NCI-H1930 (cell line): Measurements from ENCODE around the gene ARHGAP42.
A peak's percentile ranks its signal among the peaks of the same experiment; 100 is the strongest.

Source experiments
- DNase-seq, 2 experiments: peaks; one replicate each; lab custom pipeline; 2025; lab: John Stamatoyannopoulos, UW

ARHGAP42 gene

DNA sequence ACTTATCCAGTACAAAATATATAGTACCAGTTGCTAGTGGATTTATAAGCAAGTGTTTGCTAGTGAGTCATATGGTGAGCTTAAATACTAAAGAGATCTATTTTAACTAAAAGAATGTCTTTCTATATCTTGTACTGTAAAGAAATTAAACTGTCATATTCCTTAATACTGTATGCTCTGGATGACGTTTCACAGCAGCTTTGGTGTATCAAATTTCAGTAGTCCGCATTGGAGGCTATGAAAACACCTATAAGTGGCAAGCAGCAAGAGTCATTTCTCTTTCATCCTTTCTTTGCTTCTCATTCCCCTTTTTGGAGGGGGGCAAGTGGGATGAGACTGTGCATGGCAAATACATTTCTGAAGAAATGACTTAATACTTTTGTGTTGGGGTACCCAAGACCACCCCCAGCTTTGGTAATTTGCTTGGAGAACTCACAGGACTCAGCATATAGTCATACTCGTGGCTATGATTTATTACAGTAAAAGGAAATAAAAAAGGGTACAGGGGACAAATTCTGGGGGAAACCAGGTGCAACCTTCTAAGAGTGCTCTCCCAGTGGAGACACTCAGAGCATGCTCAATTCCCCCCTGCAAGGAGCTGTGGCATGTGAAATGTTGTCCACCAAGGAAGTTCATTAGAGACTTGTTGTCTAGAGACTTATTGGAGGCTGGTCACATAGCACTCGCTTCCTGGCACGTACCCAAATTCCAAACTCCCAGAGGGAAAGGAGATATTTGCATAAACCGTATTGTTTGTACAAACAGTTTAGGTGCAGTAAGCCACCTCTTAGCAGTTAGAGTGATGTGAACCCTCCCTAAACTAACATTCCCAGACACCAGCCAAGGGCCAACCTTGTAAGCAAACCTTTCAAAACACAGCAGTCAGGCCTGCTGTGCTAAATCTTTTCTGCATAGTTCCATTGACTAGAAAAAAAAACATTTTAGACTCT, 231.7 kb downstream of the ARHGAP42 start:
- no peak for DNase-seq

- DNase-seq = no peak
Observed at GRCh38 chr11:100920593-100920992, 233.5 kb downstream of the ARHGAP42 start.

GRCh38 chr11:100922121-100922520, 235.0 kb downstream of the ARHGAP42 start:
- DNase-seq = no peak

DNA sequence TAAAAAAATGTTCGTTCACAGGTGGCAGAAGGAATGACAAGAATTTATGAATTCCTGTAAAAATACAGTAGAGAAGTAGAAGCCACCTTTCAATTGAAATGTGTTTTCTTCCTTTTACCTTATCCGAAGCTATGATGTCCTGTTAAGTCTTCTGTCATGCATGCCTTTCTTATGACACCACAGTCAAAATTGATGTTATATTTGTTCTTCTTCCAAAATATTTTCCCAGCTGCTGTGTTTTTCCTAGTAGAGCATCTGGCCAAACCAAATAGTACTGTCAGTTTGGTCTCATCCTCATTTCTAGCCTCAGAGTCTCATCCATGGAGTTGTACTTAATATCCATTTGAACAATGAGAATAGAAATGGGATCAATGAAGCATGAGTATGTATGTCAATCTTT, 236.5 kb downstream of the ARHGAP42 start:
- DNase-seq = no peak

DNA sequence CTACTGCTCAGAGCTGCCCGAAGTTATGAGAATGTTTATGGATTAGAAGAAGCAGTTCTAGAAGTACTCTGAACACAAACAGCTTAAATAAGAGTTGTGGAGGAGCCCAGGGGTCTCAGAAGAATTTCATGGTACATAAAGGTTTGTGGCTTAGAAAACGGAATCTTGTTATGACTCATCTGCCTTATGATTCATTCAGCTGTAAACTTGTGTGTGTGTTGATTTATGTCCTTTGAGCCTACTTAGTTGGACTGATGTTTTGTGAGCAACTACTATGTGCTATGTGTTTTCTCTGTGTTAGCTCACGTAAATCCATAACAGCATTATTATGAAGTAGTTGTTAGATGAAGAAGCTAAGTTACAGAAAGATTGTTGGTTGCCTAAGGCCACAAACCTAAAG, 238.8 kb downstream of the ARHGAP42 start:
- no peak for DNase-seq

GRCh38 chr11:100927579-100927978, 240.5 kb downstream of the ARHGAP42 start:
- no peak for DNase-seq

GRCh38 chr11:100928426-100928825, 241.3 kb downstream of the ARHGAP42 start:
- DNase-seq = no peak

DNA sequence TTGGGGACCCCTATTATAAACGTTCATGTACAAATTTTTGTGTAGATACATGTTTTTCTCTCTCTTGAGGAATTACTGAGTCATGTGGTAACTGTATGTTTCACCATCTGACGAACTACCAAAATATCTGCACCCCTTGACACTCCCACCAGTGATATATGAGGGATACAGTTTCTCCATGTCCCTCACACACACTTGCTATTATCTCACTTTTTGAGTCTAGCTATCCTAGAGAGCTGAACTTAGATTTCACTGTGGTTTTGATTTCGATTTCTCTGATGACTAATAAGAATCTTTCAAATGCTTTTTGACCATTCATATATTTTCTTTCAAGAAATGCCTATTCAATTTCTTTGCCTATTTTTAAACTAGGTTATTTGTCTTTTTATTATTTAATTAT, 242.3 kb downstream of the ARHGAP42 start:
- DNase-seq = no peak

GRCh38 chr11:100930185-100930778, 243.2 kb downstream of the ARHGAP42 start:
- peak; percentile 11 to 17 for DNase-seq

DNA sequence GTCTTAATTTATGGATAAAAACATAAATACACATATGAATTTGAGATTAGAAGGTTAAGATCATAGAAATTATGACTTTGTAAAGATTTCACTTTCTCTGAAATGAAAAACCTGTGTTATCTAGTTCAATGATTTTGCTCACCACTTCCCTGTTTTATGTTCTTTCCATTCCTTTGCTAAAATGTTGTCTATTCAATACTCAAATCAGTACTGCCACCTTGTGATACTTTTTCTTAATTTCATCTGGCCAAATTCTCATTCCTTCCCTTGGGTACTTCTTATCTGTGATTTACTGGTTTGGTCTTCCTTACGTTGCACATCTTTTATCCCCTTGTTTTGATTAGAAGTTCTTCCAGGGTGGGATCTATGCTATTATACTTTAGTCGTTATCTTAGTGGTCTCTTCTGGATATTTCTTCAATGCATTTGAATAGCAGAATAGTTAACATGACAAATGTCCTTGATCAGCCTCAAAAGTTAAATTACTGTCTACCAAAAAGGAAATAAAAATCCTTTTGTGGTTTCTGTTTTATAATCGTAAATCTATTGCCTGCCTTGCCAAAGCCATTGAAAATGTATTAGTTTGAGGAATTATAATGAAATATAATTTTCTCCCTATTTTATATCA, 245.5 kb downstream of the ARHGAP42 start:
- DNase-seq = no peak

DNA sequence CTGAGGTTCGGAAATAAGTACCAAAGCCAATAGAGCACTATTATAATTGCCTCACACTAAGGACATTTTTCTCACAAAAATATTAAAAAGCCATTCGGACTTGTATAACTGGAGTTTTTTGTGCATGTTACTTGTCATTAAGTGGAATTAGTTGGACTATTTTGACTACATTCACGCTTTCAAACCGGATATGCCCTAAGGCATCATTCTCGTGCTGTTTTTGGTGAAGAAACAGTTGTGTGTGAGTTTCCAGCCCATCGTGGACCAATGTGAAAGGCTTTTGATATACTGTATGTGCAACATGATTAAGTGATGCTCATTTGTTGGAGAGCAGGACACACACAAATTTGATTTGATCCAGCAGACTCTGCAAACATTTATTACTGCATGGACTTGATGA, 249.7 kb downstream of the ARHGAP42 start:
- no peak for DNase-seq

DNA sequence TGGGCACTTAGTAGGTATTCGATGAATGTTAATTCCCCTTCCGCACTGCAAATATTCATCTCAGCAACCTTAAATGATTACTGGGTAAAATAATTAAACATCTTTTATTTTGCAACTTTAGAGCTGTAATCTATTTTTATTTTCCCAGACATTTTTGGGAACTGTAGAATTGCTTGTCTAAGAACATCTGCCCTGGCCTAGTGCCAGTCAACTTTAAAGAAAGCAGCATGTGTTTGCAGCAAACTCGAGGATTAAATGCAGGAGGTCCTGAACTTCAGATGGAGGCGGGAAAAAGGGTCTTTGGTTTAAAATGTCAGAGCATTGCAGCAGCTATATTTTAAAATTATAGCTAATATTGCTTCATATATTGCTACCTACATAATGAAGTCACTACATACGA, 252.5 kb downstream of the ARHGAP42 start:
- DNase-seq = no peak

GRCh38 chr11:100940111-100940510, 253.0 kb downstream of the ARHGAP42 start:
- DNase-seq = no peak

DNA sequence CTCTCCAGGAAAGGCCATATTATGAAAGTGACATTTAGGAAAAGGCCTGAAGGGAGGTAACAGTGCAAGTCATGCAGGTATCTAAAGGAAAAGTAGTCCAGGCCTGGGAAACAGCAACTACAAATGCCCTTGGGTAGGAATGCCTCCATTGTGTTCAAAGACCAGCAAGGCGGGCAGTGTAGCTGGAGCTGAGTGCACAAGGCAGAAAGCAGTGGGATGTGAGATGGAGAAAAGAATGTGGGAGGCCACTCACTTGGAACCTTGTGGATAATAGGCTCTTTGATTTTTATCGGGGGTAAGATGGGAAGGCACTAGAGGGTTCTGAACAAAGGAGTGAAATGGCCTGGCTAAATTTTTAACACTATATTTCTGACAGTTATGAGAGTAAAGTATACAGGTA, 253.9 kb downstream of the ARHGAP42 start:
- no peak for DNase-seq

GRCh38 chr11:100942016-100942415, 254.9 kb downstream of the ARHGAP42 start:
- no peak for DNase-seq

DNA sequence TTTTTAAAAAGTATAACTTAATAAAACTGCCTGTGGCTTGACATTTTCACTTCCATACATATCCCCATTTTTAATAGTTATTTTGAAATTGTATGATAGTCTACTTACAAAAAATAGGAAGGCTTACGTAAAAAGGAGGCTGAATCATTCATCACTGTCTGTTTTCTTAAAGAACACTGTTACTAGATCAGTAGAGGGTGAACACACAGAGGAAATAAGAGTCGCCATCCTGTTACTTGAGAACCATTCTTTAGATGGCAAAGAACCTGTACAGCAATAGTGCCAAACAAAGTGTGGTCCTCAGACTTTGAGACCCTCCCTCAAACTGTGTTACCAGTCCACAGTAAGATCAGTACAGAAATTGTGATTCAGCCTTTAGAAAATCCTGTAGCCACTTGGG, 261.8 kb downstream of the ARHGAP42 start:
- DNase-seq = no peak

GRCh38 chr11:100949443-100949842, 262.4 kb downstream of the ARHGAP42 start:
- no peak for DNase-seq

DNA sequence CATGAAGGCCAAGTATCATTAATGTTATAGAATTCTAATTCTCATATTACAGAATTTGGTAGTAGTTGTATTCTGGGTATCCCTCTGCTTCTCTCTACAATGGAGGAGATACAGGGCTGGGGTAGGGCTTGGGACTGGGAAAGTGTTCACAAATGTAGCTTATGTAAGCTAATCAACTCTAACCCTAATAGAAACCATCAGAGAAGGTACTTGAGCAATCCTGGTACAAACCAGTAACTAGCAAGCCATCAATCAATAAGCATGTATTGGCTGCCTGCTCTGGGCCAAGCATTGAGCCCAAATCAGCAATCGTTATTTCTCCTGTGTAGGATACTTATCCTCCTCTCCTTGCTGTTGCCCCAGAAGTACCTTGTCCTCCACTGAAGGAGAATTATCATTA, 268.2 kb downstream of the ARHGAP42 start:
- DNase-seq = no peak

GRCh38 chr11:100956351-100956750, 269.3 kb downstream of the ARHGAP42 start:
- DNase-seq = no peak

- DNase-seq = no peak
Observed at GRCh38 chr11:100957499-100957898, 270.4 kb downstream of the ARHGAP42 start.

- DNase-seq = no peak
Observed at GRCh38 chr11:100961633-100962032, 274.5 kb downstream of the ARHGAP42 start.

DNA sequence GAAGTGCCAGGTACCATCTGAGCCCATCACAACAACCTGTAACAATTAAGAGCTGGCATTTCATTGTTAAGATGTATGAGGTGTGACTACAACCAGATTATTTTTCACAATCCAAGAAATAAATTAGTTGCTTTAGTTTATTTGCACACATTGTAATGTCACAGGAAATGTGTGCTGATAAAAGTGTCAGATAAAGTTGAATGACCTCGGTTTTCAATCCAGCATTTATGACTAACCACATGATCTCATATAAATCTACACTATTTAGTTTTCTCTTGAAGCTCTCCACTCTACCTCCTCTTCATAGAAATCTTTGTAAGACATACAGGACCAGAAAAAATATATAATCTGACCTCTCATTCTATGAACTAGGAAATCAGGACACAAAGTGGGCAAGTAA, 276.3 kb downstream of the ARHGAP42 start:
- no peak for DNase-seq

GRCh38 chr11:100964435-100964834, 277.3 kb downstream of the ARHGAP42 start:
- no peak for DNase-seq
